Parathyroid adenoma (tissue), 2 donors: ENCODE results near the gene PI4K2B.

Experiments
- H2AFZ ChIP-seq: fragments of 300-600 bp; sonication (generic); one replicate; pipeline ENCODE4 v1.7.0; 2017; ENCODE audit warnings: antibody characterized with exemption, mild to moderate bottlenecking
- H3K27ac ChIP-seq: fragments of 300-600 bp; sonication (generic); one replicate; pipeline ENCODE4 v1.7.0; 2017
- H3K27me3 ChIP-seq: fragments of 300-600 bp; sonication (generic); one replicate; pipeline ENCODE4 v1.7.0; 2017; ENCODE audit warnings: low read length; ENCODE audit not compliant: control insufficient read depth, insufficient read depth
- H3K36me3 ChIP-seq: fragments of 300-600 bp; sonication (generic); one replicate; pipeline ENCODE4 v1.7.0; 2017; ENCODE audit warnings: low read length; ENCODE audit not compliant: control insufficient read depth, insufficient read depth
- H3K4me1 ChIP-seq: fragments of 300-600 bp; sonication (generic); one replicate; pipeline ENCODE4 v1.7.0; 2017; ENCODE audit warnings: control low read depth
- H3K4me2 ChIP-seq: fragments of 300-600 bp; sonication (generic); one replicate; pipeline ENCODE4 v1.7.0; 2017; ENCODE audit warnings: low read length
- H3K4me3 ChIP-seq: fragments of 300-600 bp; sonication (generic); one replicate; pipeline ENCODE4 v1.7.0; 2017; ENCODE audit warnings: low read depth, low read length
- H3K79me2 ChIP-seq: fragments of 300-600 bp; sonication (generic); one replicate; pipeline ENCODE4 v1.7.0; 2017; ENCODE audit warnings: control low read depth
- H3K9ac ChIP-seq: fragments of 300-600 bp; sonication (generic); one replicate; pipeline ENCODE4 v1.7.0; 2017; ENCODE audit warnings: mild to moderate bottlenecking
- H3K9me3 ChIP-seq: fragments of 300-600 bp; sonication (generic); one replicate; pipeline ENCODE4 v1.7.0; 2017; ENCODE audit warnings: low read length; ENCODE audit not compliant: control insufficient read depth
- TF ChIP-seq, protein P1 (sequence below): fragments of 300-600 bp; sonication (generic); IDR thresholded peaks from one replicate; pipeline ENCODE4 v1.7.0; 2017; ENCODE audit warnings: antibody characterized with exemption, mild to moderate bottlenecking
- donor health status: primary hyperparathyroidism.

The PI4K2B gene

DNA sequence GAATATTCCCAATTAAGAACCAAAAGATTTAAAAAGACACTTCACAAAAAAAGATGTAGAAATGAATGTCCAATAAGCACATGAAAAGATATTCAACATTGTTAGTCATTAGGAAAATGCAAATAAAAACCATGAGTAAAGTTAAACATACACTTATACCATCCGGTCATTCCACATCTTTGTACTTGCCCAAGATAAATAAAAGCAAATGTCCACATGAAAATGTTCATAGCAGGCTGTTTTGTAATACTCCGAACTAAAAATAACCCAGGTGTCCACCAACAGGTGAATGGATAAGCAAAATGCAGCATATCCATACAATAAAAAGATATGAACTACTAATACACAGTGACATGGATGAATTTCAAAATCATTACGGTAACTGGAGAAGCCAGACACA lies 50.1 kb downstream of the PI4K2B start:
- H3K79me2 ChIP-seq: no peaks in the 10 kb centered on the region
- H3K27me3 ChIP-seq: no peaks in the 10 kb centered on the region
- H3K4me1 ChIP-seq: no peaks in the 10 kb centered on the region
- no peaks in the 10 kb centered on the region for H3K36me3 ChIP-seq
- H3K4me2 ChIP-seq: no peak overlapping the region
- no peak overlapping the region for H3K9ac ChIP-seq
- no peak overlapping the region for H3K27ac ChIP-seq
- H3K9me3 ChIP-seq: no peaks in the 10 kb centered on the region
- no peak overlapping the region for H3K4me3 ChIP-seq
- H2AFZ ChIP-seq: no peak overlapping the region
- TF ChIP-seq, protein P1, sequence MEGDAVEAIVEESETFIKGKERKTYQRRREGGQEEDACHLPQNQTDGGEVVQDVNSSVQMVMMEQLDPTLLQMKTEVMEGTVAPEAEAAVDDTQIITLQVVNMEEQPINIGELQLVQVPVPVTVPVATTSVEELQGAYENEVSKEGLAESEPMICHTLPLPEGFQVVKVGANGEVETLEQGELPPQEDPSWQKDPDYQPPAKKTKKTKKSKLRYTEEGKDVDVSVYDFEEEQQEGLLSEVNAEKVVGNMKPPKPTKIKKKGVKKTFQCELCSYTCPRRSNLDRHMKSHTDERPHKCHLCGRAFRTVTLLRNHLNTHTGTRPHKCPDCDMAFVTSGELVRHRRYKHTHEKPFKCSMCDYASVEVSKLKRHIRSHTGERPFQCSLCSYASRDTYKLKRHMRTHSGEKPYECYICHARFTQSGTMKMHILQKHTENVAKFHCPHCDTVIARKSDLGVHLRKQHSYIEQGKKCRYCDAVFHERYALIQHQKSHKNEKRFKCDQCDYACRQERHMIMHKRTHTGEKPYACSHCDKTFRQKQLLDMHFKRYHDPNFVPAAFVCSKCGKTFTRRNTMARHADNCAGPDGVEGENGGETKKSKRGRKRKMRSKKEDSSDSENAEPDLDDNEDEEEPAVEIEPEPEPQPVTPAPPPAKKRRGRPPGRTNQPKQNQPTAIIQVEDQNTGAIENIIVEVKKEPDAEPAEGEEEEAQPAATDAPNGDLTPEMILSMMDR: no peak

DNA sequence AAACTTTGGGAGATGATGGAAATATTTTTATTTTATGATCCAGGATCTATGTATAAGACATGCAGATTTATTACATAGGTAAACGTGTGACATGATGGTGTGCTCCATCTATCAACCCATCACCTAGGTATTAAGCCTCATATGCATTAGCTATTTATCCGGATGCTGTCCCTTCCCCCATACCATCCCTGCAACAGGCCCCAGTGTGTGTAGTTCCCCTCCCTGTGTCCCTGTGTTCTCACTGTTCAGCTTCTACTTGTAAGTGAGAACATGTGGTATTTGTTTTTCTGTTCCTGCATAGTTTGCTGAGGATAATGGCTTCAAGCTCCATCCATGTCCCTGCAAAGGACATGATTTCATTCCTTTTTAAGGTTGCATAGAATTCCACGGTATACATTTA lies 50.6 kb downstream of the PI4K2B start:
- Histone ChIP-seq H3K79me2 (no peaks in the 10 kb centered on the region), H2AFZ (no peak overlapping the region), H3K4me2 (no peak overlapping the region), H3K27ac (no peak overlapping the region), H3K4me3 (no peak overlapping the region), H3K9ac (no peak overlapping the region), H3K9me3 (no peaks in the 10 kb centered on the region), H3K4me1 (no peaks in the 10 kb centered on the region), H3K36me3 (no peaks in the 10 kb centered on the region), H3K27me3 (no peaks in the 10 kb centered on the region)
- TF ChIP-seq, protein P1: no peak

DNA sequence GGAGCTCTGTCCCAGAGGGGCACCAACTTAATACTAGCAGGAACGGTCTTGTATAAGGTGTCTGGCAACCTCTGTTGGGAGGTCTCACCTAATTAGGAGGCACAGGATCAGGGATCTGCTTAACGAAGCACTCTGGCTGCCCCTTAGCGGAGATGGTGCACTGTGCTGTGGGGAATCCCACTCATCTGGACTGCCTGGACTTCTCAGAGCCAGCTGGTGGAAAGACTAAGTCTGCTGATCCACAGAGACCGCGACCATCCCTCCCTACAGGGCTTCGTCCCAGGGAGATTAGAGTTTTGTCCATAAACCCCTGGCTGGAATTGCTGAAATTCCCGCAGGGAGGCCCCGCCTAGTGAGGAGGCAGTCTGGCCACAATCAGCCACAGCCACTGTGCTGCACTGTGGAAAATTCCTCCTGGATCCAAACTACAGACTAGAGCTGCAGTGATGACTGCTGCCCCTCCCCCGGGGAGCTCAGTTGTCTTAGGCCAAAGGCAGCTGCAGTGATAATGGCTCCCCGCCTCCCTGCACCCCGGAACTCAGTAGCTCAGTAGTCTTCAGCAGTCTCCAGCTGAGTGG lies 56.7 kb downstream of the PI4K2B start:
- no peaks in the 10 kb centered on the region for H3K27me3 ChIP-seq
- H3K9me3 ChIP-seq: no peaks in the 10 kb centered on the region
- H3K79me2 ChIP-seq: no peaks in the 10 kb centered on the region
- H3K36me3 ChIP-seq: no peaks in the 10 kb centered on the region
- H3K9ac ChIP-seq: no peak overlapping the region
- H3K27ac ChIP-seq: no peak overlapping the region
- H2AFZ ChIP-seq: no peak overlapping the region
- H3K4me2 ChIP-seq: no peak overlapping the region
- TF ChIP-seq, protein P1: no peak
- no peak overlapping the region for H3K4me3 ChIP-seq
- H3K4me1 ChIP-seq: no peaks in the 10 kb centered on the region

DNA sequence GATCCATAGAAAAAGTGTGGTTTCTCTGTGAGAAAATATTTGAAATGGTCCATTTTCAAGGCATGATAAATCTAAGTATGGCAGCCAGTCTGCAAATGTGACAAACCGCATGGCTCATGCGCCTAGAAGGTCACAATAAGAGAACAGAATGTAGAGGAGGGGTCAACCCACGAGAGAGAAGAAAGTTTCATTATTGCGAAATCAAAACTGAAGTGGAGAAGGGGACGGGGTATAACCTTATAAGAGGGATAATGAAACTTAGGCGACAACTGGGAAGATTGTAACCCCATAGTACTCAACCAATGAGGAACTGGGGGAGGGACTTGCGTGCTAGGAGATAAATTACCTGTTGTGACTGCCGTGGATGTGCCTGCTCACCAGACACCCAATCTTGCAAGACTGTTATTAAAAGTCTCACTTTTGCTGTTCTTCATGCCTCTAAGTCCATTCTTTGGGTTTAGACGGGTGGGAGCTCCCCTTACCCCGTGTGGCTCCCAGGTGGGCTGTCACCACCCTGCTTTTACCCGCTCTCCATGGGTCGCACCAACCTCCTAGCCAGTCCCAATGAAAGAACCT lies 57.4 kb downstream of the PI4K2B start:
- TF ChIP-seq, protein P1: no peak
- Histone ChIP-seq H3K36me3 (no peaks in the 10 kb centered on the region), H3K4me1 (no peaks in the 10 kb centered on the region), H3K9ac (no peak overlapping the region), H3K4me3 (no peak overlapping the region), H3K27me3 (no peaks in the 10 kb centered on the region), H2AFZ (no peak overlapping the region), H3K79me2 (no peaks in the 10 kb centered on the region), H3K4me2 (no peak overlapping the region), H3K9me3 (no peaks in the 10 kb centered on the region), H3K27ac (no peak overlapping the region)
